Measurements from ENCODE around the gene CGB3. TPM values are rescaled to one million over a fixed set of nuclear protein-coding genes. Genes with fewer than 3 reads are reported as not detected.
"Not testable (repeated sequence)": the region's sequence is repeated elsewhere in the genome, so short reads cannot be mapped to it uniquely, and the experiment has no call there.

Gene CGB3
- total RNA-seq, 1 experiment from 2014 or later = 0.46 TPM

- not testable (repeated sequence) for H2AK5ac ChIP-seq (ENCODE audit: insufficient read length, low read length); H3K4me2 ChIP-seq (ENCODE audit: insufficient read depth, insufficient read length, low read length); H3T11ph ChIP-seq (ENCODE audit: low read length); H3K9ac ChIP-seq (ENCODE audit: extremely low read depth, insufficient read length, low read length); H3K23ac ChIP-seq (ENCODE audit: insufficient read length, low read depth, low read length); H3K14ac ChIP-seq (ENCODE audit: insufficient read depth, low read length); H3K18ac ChIP-seq (ENCODE audit: insufficient read length, low read depth, low read length); H3K9me3 ChIP-seq (ENCODE audit: control insufficient read depth, low read depth, low read length); H3K79me2 ChIP-seq (ENCODE audit: insufficient read depth, low read length); H3K9me3 Mint-ChIP-seq; H3K36me3 Mint-ChIP-seq (ENCODE audit: insufficient read depth in 1 of 3, low read depth in 3 of 3); H2BK20ac ChIP-seq (ENCODE audit: low read depth, low read length, poor library complexity, severe bottlenecking); H3K27me3 ChIP-seq (ENCODE audit: insufficient read depth, low read length); H3K56ac ChIP-seq (ENCODE audit: insufficient read length, low read depth, low read length); H3K27ac Mint-ChIP-seq; H3K79me1 ChIP-seq (ENCODE audit: insufficient read depth, low read depth, low read length, poor library complexity, severe bottlenecking); H3K4me3 Mint-ChIP-seq; H2BK5ac ChIP-seq (ENCODE audit: insufficient read length, low read length); H4K91ac ChIP-seq (ENCODE audit: insufficient read length, low read depth, low read length); H2BK15ac ChIP-seq (ENCODE audit: low read depth, low read length); H4K5ac ChIP-seq (ENCODE audit: insufficient read length, low read depth, low read length); H4K20me1 ChIP-seq (ENCODE audit: control insufficient read depth, insufficient read depth, insufficient read length); H3K4ac ChIP-seq (ENCODE audit: low read depth, low read length); DNase-seq; H2BK12ac ChIP-seq (ENCODE audit: insufficient read length, low read depth, low read length); H3K23me2 ChIP-seq (ENCODE audit: insufficient read length, low read depth, low read length, poor library complexity, severe bottlenecking); H4K8ac ChIP-seq (replicated peaks; ENCODE audit: insufficient read length, low read depth, low read length); H3K4me1 ChIP-seq (ENCODE audit: insufficient read depth, low read length); H2AFZ ChIP-seq (ENCODE audit: low read length); H3K27ac ChIP-seq (ENCODE audit: insufficient read length, low read depth, low read length); H2BK120ac ChIP-seq (ENCODE audit: low read depth, low read length, poor library complexity, severe bottlenecking); H3K4me1 Mint-ChIP-seq
- no CpG with 5 or more reads among the region's 26 CpGs for WGBS (ENCODE audit: extremely low coverage, insufficient read length, low lambda C conversion rate)
- peaks cover 24% of the 10 kb centered on the region for H3K27me3 Mint-ChIP-seq (ENCODE audit: low read depth)
Observed at GRCh38 chr19:49038557-49039276, 14.6 kb upstream of the CGB3 start.

GRCh38 chr19:49038111-49038510 lies 14.0 kb upstream of the CGB3 start:
- H3T11ph ChIP-seq (ENCODE audit: low read length); H3K36me3 Mint-ChIP-seq (ENCODE audit: insufficient read depth in 1 of 3, low read depth in 3 of 3); H2BK5ac ChIP-seq (ENCODE audit: insufficient read length, low read length); H3K27ac Mint-ChIP-seq; H4K20me1 ChIP-seq (ENCODE audit: control insufficient read depth, insufficient read depth, insufficient read length); H3K23ac ChIP-seq (ENCODE audit: insufficient read length, low read depth, low read length); H3K9me3 Mint-ChIP-seq; H3K27me3 ChIP-seq (ENCODE audit: insufficient read depth, low read length); H3K27ac ChIP-seq (ENCODE audit: insufficient read length, low read depth, low read length); DNase-seq; H2AFZ ChIP-seq (ENCODE audit: low read length); H3K14ac ChIP-seq (ENCODE audit: insufficient read depth, low read length); H3K4me2 ChIP-seq (ENCODE audit: insufficient read depth, insufficient read length, low read length); H3K56ac ChIP-seq (ENCODE audit: insufficient read length, low read depth, low read length); H4K5ac ChIP-seq (ENCODE audit: insufficient read length, low read depth, low read length); H3K4ac ChIP-seq (ENCODE audit: low read depth, low read length); H3K23me2 ChIP-seq (ENCODE audit: insufficient read length, low read depth, low read length, poor library complexity, severe bottlenecking); H2BK12ac ChIP-seq (ENCODE audit: insufficient read length, low read depth, low read length); H3K79me1 ChIP-seq (ENCODE audit: insufficient read depth, low read depth, low read length, poor library complexity, severe bottlenecking); H3K4me3 Mint-ChIP-seq; H3K4me1 Mint-ChIP-seq; H3K9me3 ChIP-seq (ENCODE audit: control insufficient read depth, low read depth, low read length); H2BK15ac ChIP-seq (ENCODE audit: low read depth, low read length); H2BK20ac ChIP-seq (ENCODE audit: low read depth, low read length, poor library complexity, severe bottlenecking); H3K9ac ChIP-seq (ENCODE audit: extremely low read depth, insufficient read length, low read length); H4K91ac ChIP-seq (ENCODE audit: insufficient read length, low read depth, low read length); H3K18ac ChIP-seq (ENCODE audit: insufficient read length, low read depth, low read length); H3K79me2 ChIP-seq (ENCODE audit: insufficient read depth, low read length); H2BK120ac ChIP-seq (ENCODE audit: low read depth, low read length, poor library complexity, severe bottlenecking); H4K8ac ChIP-seq (replicated peaks; ENCODE audit: insufficient read length, low read depth, low read length); H3K4me1 ChIP-seq (ENCODE audit: insufficient read depth, low read length); H2AK5ac ChIP-seq (ENCODE audit: insufficient read length, low read length): not testable (repeated sequence)
- no CpG with 5 or more reads among the region's 8 CpGs for WGBS (ENCODE audit: extremely low coverage, insufficient read length, low lambda C conversion rate)
- H3K27me3 Mint-ChIP-seq (ENCODE audit: low read depth) = peaks cover 20% of the 10 kb centered on the region
